ENCODE measurements around the gene MMP28. TPM values are rescaled to one million over a fixed set of nuclear protein-coding genes. Genes with fewer than 3 reads are reported as not detected.

The MMP28 gene
- total and polyA plus RNA-seq, 2 of the 4 experiments (the other 2 are of a cell fraction): 0.18 TPM; not detected in 1

- H3K56ac ChIP-seq (ENCODE audit: extremely low read depth, insufficient read depth, low read length): no peak overlapping the region
- H3K14ac ChIP-seq (replicated peaks; ENCODE audit: low read depth, low read length): no peak overlapping the region
- H4K8ac ChIP-seq (ENCODE audit: low read depth in 2 of 2, low read length in 2 of 2): no peak overlapping the region
- H2BK20ac ChIP-seq (ENCODE audit: low read depth, low read length): no peak overlapping the region
- H3K23ac ChIP-seq (ENCODE audit: low read depth, low read length): no peak overlapping the region
- H3K4me2 ChIP-seq (ENCODE audit: low read depth, low read length): no peak overlapping the region
- no peak overlapping the region; the same call in 2 of the 3 replicates for H2BK15ac ChIP-seq (ENCODE audit: low read depth, low read length)
- intact Hi-C loops (cut with micrococcal nuclease): no loop called here
- dilution Hi-C loops (cut with HindIII; ENCODE audit: low sequenced_read_pairs, unreplicated experiment): no loop called here
- no peak overlapping the region for H2AK9ac ChIP-seq (replicated peaks; ENCODE audit: low read depth, low read length, poor library complexity)
- in situ Hi-C loops (cut with MboI; ENCODE audit: low sequenced_read_pairs): no loop called here
- H2BK120ac ChIP-seq (ENCODE audit: low read depth, low read length): no peak overlapping the region
- no peak overlapping the region for H2AFZ ChIP-seq (replicated peaks; ENCODE audit: low read length, poor library complexity)
- no peak overlapping the region for H2BK5ac ChIP-seq (ENCODE audit: low read depth, low read length, poor library complexity, severe bottlenecking)
- 87% methylated on average over 14 of the region's 20 CpGs; no CpG with 5 or more reads in 1 of the 2 experiments for WGBS, 2 experiments (ENCODE audit: extremely low coverage in 2 of 2, insufficient read length in 1 of 2)
- H3K9me3 ChIP-seq (ENCODE audit: control insufficient read depth, insufficient read depth, low read length): no peaks in the 10 kb centered on the region
- H3K4me1 ChIP-seq (ENCODE audit: control insufficient read depth, insufficient read depth, low read length): peaks cover 20% of the 10 kb centered on the region; the same call in 1 of the 2 replicates
- BruUV-seq (replicated peaks): no TSS peak
- H4K20me1 ChIP-seq (ENCODE audit: insufficient read depth, low read length): no peaks in the 10 kb centered on the region
- H4K5ac ChIP-seq (ENCODE audit: low read depth, low read length): no peak overlapping the region
- no peak overlapping the region; the same call in 1 of the 2 replicates for H2AK5ac ChIP-seq (ENCODE audit: low read depth, low read length)
- no peak overlapping the region for H3K9ac ChIP-seq (ENCODE audit: low read depth, low read length)
- no peak overlapping the region for H4K91ac ChIP-seq (ENCODE audit: insufficient read depth, low read depth, low read length)
- TF ChIP-seq NFE2L2 (IDR thresholded peaks at IDR 0.05; ENCODE audit: low read depth, low read length) (no peak), POLR2A (IDR thresholded peaks at IDR 0.05; ENCODE audit: low read depth, low read length) (no peak), RFX5 (IDR thresholded peaks at IDR 0.05; ENCODE audit: low read depth, low read length) (no peak), CHD1 (IDR thresholded peaks at IDR 0.05; ENCODE audit: low read depth, low read length) (no peak), USF2 (IDR thresholded peaks at IDR 0.05; ENCODE audit: low read depth, low read length) (no peak), ELK1 (IDR thresholded peaks at IDR 0.05; ENCODE audit: borderline replicate concordance, low read depth, low read length) (no peak), FOS (IDR thresholded peaks at IDR 0.05; ENCODE audit: low read depth, low read length) (no peak), RCOR1 (IDR thresholded peaks at IDR 0.05; ENCODE audit: insufficient replicate concordance, low read length) (no peak), MAFK (IDR thresholded peaks at IDR 0.05; ENCODE audit: low read depth, low read length) (no peak), BHLHE40 (IDR thresholded peaks at IDR 0.05; ENCODE audit: low read depth, low read length) (no peak), MXI1 (IDR thresholded peaks at IDR 0.05; ENCODE audit: borderline replicate concordance, low read depth, low read length) (no peak), MAZ (IDR thresholded peaks at IDR 0.05; ENCODE audit: borderline replicate concordance, low read depth, low read length) (no peak), SMC3 (IDR thresholded peaks at IDR 0.05; ENCODE audit: low read depth, low read length) (no peak), CTCF (conservative IDR thresholded peaks at IDR 0.05; ENCODE audit: low read depth, low read length) (no peak), CEBPB (IDR thresholded peaks at IDR 0.05; ENCODE audit: low read depth, low read length) (no peak), RAD21 (IDR thresholded peaks at IDR 0.05; ENCODE audit: low read length) (no peak)
- ATAC-seq (ENCODE audit: low read depth) (no peak), DNase-seq (no peak)
- ChIA-PET POLR2A (ENCODE audit: unreplicated experiment) (no interaction called here), CTCF (interaction anchor here (0.7 kb wide), 1 partner anchor 9 kb away, joined by 3 read pairs; no protein-coding TSS in a partner anchor)
- H3K27ac ChIP-seq (ENCODE audit: insufficient read depth, low read length): no peak overlapping the region
- no peak overlapping the region for H3K18ac ChIP-seq (ENCODE audit: low read depth, low read length)
- no peak overlapping the region for H3K4ac ChIP-seq (ENCODE audit: low read depth, low read length)
- H3K36me3 ChIP-seq (ENCODE audit: control insufficient read depth, insufficient read depth, low read length): no peaks in the 10 kb centered on the region
- peaks cover 32% of the 10 kb centered on the region for H3K27me3 ChIP-seq (ENCODE audit: control insufficient read depth, insufficient read depth, low read length)
- no peak overlapping the region for H3K4me3 ChIP-seq (ENCODE audit: insufficient read depth, low read depth, low read length)
- no peaks in the 10 kb centered on the region for H3K79me1 ChIP-seq (ENCODE audit: low read depth in 1 of 2, low read length in 2 of 2)
- H3K9me1 ChIP-seq (ENCODE audit: insufficient read depth, low read length): peaks cover 6% of the 10 kb centered on the region; the same call in 1 of the 2 replicates
These were observed 22.3 kb downstream of the MMP28 start for GRCh38 chr17:35773129-35773528.

All from IMR-90 (cell line).